GM21786 (cell line): ENCODE data around the gene RAB14.

Experiments
- ATAC-seq: cut with Tn5 transposase; IDR thresholded peaks from one replicate; pipeline ENCODE4 v1.9.1; 2021; ENCODE audit not compliant: unreplicated experiment

Gene RAB14

DNA sequence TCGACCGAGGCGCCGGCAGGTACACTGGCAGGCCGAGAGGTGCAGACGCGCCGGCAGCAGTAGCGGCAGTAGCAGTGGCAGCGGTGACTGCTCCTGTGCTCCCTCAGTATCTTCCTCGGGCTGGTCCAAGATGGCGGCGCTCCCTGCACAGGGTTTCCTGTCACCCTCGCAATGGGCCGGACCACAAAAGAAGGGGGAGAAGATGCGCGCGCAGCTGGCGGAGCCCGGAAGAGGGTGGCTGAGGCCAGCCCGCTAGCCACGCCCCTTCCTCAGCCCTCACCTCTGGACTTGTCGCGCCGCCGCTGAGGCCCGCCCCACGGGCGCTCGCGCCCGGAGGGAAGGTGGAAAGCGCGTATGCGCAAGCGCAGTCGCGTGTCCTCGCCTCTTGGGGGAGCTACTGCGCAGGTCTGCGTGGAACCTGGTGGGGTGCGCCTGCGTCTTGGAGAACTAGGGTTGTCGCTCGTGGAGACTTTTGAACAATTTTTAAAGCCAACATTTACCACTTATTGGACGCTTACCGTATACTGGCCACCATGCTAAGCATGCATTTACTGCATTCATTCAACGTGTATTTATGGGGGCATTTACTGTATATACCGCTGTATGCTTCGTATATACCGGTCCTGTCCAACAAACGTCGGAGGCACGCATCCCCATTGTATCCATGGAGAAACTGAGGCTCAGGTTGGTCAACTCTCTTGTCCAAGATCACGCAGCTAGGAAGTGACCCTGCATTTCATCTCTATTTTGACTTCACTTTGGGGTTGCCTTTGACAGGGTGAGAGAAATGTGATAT, at the start of gene RAB14:
RAB14 (minus strand) TSS at position 132 of the 796 bp plus-strand sequence. CDS start 8,457 bp downstream, outside the sequence.
- ATAC-seq: peak; percentile 83

DNA sequence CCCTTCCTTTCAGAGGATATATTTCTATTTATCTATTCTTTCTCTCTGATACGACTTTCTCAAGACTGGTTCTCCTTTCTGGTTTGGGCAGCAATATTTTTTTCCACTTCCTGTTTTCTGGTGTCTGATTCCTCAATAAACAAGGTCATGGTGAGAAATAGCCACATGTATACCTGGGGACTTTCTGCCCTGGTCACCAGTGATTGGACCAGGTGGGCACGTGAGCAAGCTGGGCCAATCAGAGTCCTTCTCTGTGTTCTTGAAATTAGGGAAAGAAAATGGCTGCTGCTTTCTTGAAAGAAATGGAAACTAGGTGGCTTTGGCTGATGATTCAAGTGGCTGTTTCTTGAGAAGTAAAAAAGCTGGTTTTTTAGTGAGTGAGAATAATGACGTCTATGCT, 47.9 kb upstream of the RAB14 start:
- no peak for ATAC-seq

DNA sequence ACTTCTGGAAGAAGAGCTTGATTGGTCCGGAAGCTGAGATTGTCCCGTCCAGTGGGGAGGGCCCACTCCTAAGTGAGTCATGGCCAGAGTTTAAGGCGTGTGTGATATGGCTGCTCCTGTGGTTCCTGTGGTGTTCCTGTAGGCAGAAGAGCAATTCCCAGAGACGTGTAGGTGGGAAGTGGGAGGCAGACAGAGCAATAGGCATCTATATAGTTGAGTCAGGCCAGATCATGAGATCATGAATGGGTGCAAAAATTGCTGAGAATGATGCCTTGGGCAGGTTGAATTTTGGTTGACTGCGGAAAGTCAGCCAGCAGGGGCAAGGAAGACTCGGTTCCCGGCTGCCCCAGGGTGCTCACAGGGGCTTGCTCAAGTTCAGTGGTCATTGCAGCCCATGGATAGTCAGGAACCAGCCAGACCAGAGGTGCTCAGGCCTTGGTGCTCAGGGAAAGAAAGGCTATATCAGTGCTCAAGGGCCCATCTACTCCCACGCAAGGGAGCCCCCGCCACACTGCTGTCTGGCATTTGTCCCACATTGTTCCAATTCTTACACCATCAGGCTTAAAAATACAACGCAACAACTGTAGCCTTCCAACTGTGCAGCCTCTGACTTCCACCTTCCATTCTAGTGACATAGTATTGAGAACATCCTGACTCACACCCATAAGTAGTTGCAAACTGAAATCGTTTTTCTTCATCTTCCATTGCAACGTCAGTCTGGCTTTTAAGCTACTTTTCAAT, 45.3 kb upstream of the RAB14 start:
- ATAC-seq: no peak

GRCh38 chr9:121242959-121243346, 41.3 kb upstream of the RAB14 start:
- ATAC-seq: no peak

DNA sequence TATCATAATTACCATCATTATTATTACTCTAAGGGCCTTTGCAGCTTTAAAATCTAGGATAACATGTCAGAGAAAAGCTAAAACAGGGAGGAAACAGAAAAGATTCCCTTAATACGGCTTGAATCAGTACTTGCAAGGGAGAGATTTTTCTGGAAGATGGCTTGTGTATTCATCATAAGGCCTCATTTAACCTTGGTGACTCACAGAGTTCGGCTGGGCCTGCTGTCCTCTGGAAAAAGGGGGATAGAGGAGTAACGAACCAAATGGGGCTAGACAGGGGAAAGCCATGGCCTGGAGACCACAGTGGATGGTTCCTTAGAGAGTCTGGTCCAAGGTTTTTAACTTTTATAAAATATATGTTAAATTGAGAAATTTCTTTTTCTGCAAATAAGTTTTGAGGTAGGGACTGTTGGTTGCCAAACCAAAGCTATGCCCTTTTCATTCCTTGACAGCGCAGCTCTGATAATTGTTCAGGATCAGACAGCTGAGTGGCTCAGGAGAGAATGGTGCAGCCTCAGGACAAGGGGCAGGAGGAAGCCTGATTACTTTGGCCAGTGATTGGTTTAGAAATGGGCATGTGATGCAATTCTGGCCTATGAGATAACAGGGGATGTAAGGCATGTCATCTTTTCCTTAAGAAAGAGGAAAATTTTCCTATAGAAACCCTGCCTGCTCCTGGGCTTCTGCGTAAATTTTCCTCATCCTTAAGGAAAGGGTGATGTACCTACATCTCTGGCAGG, 40.7 kb upstream of the RAB14 start:
- ATAC-seq: no peak

DNA sequence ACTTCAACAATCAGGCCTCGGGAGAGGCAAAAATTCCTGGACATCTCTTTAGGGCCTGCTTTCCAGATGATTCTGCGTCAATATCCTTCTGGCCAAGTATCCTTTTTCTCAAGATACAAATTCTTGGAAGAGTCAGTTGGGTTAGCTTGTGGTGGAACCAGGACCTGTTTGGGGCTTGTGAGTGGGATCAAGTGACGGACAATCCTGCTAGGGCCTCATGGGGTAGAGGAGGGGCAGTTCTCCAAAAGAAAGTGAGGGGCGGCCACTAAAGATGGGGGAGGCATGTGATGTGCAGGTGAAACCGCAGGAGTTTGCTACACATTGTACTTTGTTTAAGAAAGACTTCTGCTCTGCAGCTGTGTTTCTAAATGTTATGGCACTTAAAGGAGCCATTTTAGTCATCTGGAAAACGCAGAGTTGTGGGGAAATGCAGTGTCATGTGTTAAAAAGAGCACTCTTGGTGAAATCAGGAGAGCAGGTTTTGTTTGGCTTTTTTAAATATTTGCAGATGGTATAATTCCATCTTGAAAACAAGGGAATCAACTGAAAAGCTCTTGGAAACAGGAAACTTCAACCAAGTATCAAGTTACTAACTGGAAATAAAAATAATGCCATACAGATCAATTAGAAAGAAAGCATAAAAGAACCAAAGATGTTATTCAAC, 38.9 kb upstream of the RAB14 start:
- ATAC-seq: no peak

GRCh38 chr9:121239851-121240250, 38.2 kb upstream of the RAB14 start:
- no peak for ATAC-seq

DNA sequence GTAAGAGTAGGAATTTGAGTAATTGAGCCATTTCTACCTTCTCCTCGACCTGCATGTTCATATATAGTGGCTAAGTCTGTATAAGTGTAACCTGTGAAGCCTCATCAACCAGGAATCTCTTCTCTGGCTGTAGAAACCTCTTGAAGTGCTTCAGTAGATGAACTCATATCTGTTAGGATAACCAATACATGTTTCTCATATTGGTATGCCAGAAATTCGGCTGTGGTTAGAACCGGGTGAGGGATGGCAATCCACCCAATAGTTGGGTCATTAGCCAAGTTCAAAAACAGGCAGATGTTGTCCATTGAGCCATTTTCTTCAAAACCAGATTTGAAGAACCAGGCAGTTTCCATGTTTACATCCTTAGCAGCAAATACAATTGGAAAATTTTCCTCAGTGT, 37.4 kb upstream of the RAB14 start:
- no peak for ATAC-seq

GRCh38 chr9:121237916-121238315, 36.2 kb upstream of the RAB14 start:
- ATAC-seq: no peak

- no peak for ATAC-seq
These were observed 33.8 kb upstream of the RAB14 start for GRCh38 chr9:121235512-121235911.

GRCh38 chr9:121234832-121235161, 33.1 kb upstream of the RAB14 start:
- ATAC-seq: no peak

- no peak for ATAC-seq
These were observed 32.5 kb upstream of the RAB14 start for GRCh38 chr9:121233906-121234831.

DNA sequence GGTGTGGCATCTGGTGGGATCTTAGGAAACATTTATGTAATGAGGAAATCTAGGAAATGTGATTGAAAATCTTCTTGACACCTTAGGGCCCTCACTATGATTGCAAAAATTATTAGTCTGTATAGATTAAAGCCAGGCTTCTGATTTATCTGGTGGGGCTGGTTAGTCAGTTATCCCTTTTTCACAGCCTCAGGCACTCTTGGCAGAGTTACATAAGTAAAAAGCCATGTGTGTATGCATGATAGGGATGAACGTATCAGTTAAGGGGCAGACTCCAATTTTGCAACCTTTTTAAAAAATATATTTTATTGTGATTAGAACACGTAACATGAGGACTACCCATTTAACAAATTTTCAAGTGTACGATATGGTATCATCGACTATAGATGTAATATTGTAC, 30.6 kb upstream of the RAB14 start:
- no peak for ATAC-seq

GRCh38 chr9:121230256-121230655, 28.6 kb upstream of the RAB14 start:
- ATAC-seq: no peak

DNA sequence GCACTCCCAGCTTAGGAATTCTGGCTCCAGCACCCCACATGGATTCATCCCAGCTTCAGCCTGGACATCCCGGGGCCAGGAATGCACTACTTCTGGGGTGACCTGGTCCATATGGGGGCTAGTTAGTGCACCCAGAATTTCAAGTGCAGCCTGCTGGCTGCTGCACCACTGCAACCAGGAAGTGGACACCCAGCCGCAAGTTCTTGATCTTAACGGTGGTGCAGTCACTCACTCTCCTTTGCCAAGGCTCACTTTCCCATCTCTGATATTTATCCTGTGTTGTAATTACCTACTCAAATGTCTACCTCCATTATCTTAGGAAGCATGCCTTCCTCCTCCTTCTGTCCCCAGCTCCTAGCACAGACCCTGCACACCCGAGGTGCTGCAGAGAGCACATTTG, 26.2 kb upstream of the RAB14 start:
- ATAC-seq: no peak

GRCh38 chr9:121226175-121226574, 24.5 kb upstream of the RAB14 start:
- no peak for ATAC-seq

GRCh38 chr9:121225240-121225639, 23.6 kb upstream of the RAB14 start:
- no peak for ATAC-seq

DNA sequence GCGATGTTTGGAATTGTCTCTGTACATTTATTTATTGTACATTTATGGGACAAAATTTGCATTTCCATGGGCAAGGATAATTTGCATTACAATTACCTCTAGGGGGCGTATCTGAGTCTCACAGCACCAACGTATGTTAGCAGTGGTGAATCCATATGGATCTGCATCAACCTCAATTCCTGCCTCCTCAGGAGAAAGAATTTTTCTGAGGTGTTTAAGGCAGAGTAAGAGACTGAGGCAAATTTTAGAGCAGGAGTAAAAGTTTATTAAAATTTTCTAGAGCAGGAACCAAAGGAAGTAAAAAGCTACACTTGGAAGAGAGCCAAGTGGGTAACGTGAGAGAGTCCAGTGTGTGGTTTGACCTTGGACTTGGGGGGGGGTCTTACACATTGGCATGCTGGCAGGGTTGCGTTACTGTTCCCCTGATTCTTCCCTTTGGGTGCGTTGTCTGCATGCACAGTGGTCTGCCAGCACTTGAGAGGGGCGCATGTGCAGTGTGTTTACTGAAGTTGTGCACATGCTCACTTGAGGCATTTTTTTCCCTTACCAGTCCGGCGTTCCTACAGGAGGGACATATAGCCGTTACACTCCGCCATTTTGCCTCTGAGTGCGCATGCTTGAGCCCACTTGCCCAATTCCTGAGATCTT, 21.0 kb upstream of the RAB14 start:
- no peak for ATAC-seq

- ATAC-seq: no peak
These were observed 20.0 kb upstream of the RAB14 start for GRCh38 chr9:121221664-121222055.
